GM06990 (cell line): Measurements from ENCODE around the gene HMGB1.

ENCODE experiments used
- DNase-seq: peaks from one replicate; pipeline ENCODE4 v3.0.0-alpha.2; 2011; ENCODE audit not compliant: insufficient read length; ENCODE audit errors: extremely low read depth
- H3K27me3 ChIP-seq: replicated peaks from 2 replicates; pipeline ENCODE4 v1.6.0; 2011; ENCODE audit warnings: low read length; ENCODE audit not compliant: control insufficient read depth, insufficient read depth
- H3K36me3 ChIP-seq: 2 replicates; pipeline ENCODE4 v1.5.1; 2011; ENCODE audit warnings: low read length; ENCODE audit not compliant: control insufficient read depth, insufficient read depth
- H3K4me3 ChIP-seq: replicated peaks from 2 replicates; pipeline ENCODE4 v1.5.1; 2011; ENCODE audit warnings: low read depth, mild to moderate bottlenecking, control low read depth, low read length
- CTCF ChIP-seq: IDR thresholded peaks from 2 replicates; pipeline ENCODE4 v1.5.1; 2011; ENCODE audit warnings: low read length, control low read depth, mild to moderate bottlenecking, inconsistent platforms; ENCODE audit not compliant: insufficient read depth, poor library complexity, severe bottlenecking

The HMGB1 gene

GRCh38 chr13:30415430-30416030, 50.2 kb downstream of the HMGB1 start:
- Histone ChIP-seq H3K4me3 (peak overlapping the region; percentile 43), H3K36me3 (no peaks in the 10 kb centered on the region), H3K27me3 (no peaks in the 10 kb centered on the region)
- TF ChIP-seq CTCF, result no peak
- DNase-seq, result peak; percentile 61

GRCh38 chr13:30413842-30414241, 51.9 kb downstream of the HMGB1 start:
- Histone ChIP-seq H3K36me3 (no peaks in the 10 kb centered on the region), H3K4me3 (no peak overlapping the region), H3K27me3 (no peaks in the 10 kb centered on the region)
- no peak for TF ChIP-seq CTCF
- no peak for DNase-seq

GRCh38 chr13:30412346-30412745, 53.4 kb downstream of the HMGB1 start:
- Histone ChIP-seq H3K4me3 (no peak overlapping the region), H3K36me3 (no peaks in the 10 kb centered on the region), H3K27me3 (no peaks in the 10 kb centered on the region)
- no peak for TF ChIP-seq CTCF
- DNase-seq, result no peak

GRCh38 chr13:30410705-30411125, 55.0 kb downstream of the HMGB1 start:
- TF ChIP-seq CTCF, result no peak
- DNase-seq, result no peak
- H3K27me3 ChIP-seq, result no peaks in the 10 kb centered on the region
- H3K4me3 ChIP-seq, result no peak overlapping the region
- no peaks in the 10 kb centered on the region for H3K36me3 ChIP-seq

- Histone ChIP-seq H3K27me3 (no peaks in the 10 kb centered on the region), H3K4me3 (no peak overlapping the region)
- no peak for DNase-seq
Observed at GRCh38 chr13:30409886-30410704, 55.6 kb downstream of the HMGB1 start.

More at GRCh38 chr13:30409886-30410704, 55.6 kb downstream of the HMGB1 start:
- no peak for TF ChIP-seq CTCF
- no peaks in the 10 kb centered on the region for H3K36me3 ChIP-seq
